HG03432 (cell line): ENCODE measurements around the gene NUDT3.
A peak's percentile ranks its signal among the peaks of the same experiment; 100 is the strongest.
"Not testable (repeated sequence)": the region's sequence is repeated elsewhere in the genome, so short reads cannot be mapped to it uniquely, and the experiment has no call there.

Experiments used
- ATAC-seq: cut with Tn5 transposase; IDR thresholded peaks from one replicate; pipeline ENCODE4 v1.9.1; 2021; ENCODE audit warnings: mild to moderate bottlenecking, moderate library complexity; ENCODE audit not compliant: unreplicated experiment

The NUDT3 gene

GRCh38 chr6:34393191-34393965, 909 bp upstream of the NUDT3 start:
- no peak for ATAC-seq

GRCh38 chr6:34391786-34392496, 528 bp downstream of the NUDT3 start:
- peak; percentile 47 for ATAC-seq

- ATAC-seq, result no peak
Observed at GRCh38 chr6:34391473-34391785, 1.0 kb downstream of the NUDT3 start.

GRCh38 chr6:34390531-34391472, 1.7 kb downstream of the NUDT3 start:
- ATAC-seq, result no peak

GRCh38 chr6:34389034-34389433, 3.4 kb downstream of the NUDT3 start:
- ATAC-seq, result no peak

GRCh38 chr6:34388421-34388820, 4.0 kb downstream of the NUDT3 start:
- ATAC-seq, result no peak

GRCh38 chr6:34386316-34387137, 5.9 kb downstream of the NUDT3 start:
- no peak for ATAC-seq

- no peak for ATAC-seq
Observed at GRCh38 chr6:34385793-34386195, 6.7 kb downstream of the NUDT3 start.

GRCh38 chr6:34384321-34385153, 7.9 kb downstream of the NUDT3 start:
- no peak for ATAC-seq

- ATAC-seq, result no peak
Observed at GRCh38 chr6:34383656-34384320, 8.7 kb downstream of the NUDT3 start.

GRCh38 chr6:34383161-34383631, 9.3 kb downstream of the NUDT3 start:
- no peak for ATAC-seq

- no peak for ATAC-seq
Observed at GRCh38 chr6:34381081-34381480, 11.4 kb downstream of the NUDT3 start.

- no peak for ATAC-seq
Observed at GRCh38 chr6:34378470-34378869, 14.0 kb downstream of the NUDT3 start.

GRCh38 chr6:34377984-34378383, 14.5 kb downstream of the NUDT3 start:
- no peak for ATAC-seq

GRCh38 chr6:34377571-34377970, 14.9 kb downstream of the NUDT3 start:
- ATAC-seq, result not testable (repeated sequence)

GRCh38 chr6:34375833-34376232, 16.6 kb downstream of the NUDT3 start:
- no peak for ATAC-seq

GRCh38 chr6:34374508-34374907, 18.0 kb downstream of the NUDT3 start:
- ATAC-seq, result no peak

GRCh38 chr6:34374069-34374468, 18.4 kb downstream of the NUDT3 start:
- no peak for ATAC-seq

GRCh38 chr6:34373511-34373910, 19.0 kb downstream of the NUDT3 start:
- no peak for ATAC-seq
